ENCODE results near the gene NTSR2.

NTSR2 gene

DNA sequence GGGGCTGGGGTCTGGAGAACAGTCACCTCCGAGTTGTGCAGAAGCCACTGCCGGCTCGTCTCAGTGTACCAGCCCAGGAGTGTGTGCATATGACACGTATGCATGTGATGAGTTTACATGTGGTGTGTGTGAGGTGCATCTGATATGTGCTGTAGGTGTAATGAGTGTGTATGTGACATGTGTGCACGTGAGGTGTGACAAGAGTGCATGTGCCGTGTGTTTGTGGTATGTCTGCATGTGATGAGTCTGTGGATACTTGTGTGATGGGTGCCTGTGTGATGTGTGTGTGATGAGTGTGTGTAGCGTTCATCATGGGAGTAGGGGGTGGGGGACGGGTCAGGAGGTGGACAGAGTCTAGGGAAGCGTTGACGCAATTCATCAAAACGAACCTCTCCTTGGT lies 12.8 kb downstream of the NTSR2 start:
- no peak for DNase-seq

DNA sequence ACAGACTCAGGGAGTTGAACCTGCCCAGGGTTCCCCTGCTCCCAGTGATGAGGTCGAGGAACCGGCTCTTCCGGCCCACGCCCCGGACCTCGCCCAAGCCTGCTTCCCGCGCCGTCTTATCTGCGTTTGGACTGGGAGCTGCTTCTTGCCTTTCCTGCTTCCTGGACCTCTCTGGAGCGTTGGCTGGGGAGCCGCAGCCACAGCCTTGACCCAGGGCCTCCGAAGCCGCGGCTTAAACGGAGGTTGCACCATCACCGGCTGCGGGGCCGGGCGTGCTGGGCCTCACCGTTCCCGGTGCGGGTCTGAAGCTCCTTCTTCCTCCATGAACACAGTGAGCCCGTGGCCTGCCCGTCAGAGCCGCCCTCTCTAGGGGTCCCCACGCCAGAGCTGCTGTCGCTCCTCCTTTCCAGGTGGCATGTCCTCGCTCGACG lies 13.3 kb downstream of the NTSR2 start:
- DNase-seq = no peak

DNA sequence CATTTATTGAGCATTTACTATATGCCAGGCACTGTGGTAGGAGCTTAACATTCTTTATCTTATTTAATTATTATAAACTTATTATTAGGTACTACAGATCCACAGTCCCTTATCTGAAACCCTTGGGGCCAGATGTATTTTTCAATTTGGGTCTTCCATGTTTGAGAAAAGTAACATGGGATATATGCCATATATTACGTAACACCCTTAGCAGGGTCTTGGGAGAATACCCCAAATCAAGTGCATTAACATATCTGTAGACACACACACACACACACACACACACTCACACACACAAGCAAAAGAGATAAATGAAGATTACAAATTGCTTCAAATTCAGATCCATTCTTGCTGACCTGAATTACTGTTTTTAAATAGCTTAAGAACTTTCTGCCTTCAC lies 13.7 kb downstream of the NTSR2 start:
- DNase-seq = no peak

DNA sequence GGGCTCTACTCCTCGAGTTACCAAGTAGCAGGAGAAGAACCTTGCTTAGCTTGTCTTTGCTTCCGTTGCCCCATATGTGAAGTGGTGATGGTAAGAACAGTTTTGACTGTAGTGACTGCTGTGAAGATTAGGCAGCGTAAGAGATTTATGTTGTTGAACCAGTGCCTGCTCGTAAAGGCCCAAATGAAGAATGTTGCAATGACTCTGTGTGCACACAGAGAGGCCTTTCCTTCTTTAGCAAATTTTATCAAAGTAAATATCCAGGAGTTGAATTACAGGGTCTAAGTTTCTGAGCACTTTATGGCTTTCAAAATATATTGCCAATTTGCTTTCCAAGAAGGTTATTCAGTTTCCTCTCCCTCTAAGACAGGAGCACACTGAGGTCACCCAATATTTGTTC lies 14.5 kb downstream of the NTSR2 start:
- DNase-seq = no peak

DNA sequence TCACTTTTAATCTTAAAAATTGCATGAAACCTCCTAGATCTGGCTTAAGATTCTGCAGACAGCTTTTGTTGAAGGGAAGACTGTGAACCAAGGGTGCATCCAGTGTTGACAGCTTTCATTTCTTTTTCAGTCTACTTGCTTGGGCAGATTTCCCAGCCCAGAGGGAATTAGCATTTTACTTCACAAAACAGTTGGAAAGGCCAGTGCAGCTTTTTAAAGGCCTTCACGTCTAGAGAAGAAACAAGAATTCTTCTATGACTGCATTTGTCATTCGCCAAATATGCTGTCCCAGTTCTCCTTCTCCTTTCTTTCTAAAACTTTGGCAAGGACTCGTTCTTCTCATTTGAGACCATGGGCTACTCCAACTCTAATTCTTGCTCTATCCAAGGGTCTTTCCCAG lies 17.4 kb downstream of the NTSR2 start:
- DNase-seq = no peak

DNA sequence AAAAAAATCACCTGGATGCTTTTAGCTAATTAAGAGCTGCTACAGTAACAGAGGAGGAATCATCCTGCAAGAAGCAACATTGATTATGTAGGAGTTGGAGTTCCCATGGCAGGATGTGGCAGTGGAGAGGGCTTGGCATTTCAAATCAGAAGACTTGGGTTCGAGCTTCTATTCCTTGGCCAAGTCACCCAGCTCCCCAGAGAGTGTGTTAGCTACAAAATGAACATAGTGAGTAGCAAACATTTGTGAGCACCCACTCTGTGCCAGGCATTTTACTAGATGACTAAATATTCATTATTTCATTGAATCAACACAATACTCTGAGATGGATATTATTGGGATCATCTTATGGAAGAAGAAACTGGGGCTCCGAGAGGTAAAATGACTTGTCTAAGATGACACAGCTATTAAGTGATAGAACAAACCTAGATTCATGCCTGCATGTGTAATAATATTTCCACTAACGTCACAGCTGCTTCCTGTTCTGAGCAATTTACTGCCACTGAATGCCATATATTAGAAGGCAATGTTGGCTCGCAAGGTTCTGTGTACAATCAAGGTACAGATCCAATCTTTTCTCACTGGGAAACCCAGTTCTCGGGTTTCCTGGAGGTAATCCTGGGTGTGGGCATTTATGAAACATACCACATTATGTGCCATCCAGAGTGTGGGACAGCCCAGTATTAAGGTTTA lies 18.0 kb downstream of the NTSR2 start:
- no peak for DNase-seq

DNA sequence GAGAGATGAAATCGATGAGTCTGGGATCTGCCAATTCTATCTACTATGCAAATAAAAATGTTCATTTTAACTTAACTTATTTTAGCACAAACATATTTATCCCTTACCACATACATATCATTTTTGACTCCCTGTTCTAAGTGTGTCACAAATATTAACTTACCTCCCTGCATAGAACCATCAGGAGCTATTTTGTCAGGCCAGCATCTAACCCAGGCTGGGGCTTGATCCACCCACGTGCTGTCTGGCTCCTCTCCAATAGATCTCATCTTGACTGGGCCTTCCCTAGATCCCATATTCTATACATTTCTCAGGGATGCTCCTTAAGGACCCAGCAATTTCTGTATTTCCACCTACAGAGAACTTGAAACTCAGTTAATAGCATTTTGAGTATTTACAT lies 20.9 kb downstream of the NTSR2 start:
- DNase-seq = no peak

DNA sequence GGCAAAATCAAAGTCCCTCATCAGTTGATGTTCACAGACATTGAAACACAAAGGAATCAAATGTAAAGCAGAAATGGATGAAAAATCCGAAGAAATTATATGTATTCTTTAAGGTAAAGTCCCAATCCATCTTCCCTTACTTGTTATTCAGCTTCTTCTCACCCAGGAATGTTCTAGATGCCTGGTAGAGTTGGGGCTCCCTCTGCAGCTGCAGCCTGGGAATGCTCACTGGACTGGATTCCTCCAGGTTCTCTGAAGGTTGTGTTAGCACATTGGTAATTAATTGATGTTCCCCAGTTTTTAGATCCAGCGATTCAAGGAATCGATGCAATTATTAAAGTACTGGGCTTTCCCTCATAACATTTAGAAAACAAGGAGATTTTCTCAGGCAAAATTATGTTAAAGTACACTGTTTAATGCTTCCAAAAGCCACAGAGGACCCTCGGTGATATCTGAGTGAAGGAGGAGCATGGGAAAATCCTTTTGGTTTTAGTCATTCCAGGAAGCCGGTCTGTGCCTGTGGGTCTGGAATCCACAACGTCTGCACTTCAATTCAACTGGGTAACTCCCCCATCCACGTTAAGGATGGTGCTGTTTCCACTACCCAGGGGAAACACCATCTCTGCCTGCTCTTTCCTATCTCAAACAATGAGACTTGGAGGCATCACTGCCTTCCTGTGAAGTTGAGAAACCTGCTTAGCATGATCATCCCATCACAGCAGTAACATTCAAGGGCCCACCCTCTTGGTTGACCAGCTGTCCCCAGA lies 22.0 kb downstream of the NTSR2 start:
- no peak for DNase-seq

DNA sequence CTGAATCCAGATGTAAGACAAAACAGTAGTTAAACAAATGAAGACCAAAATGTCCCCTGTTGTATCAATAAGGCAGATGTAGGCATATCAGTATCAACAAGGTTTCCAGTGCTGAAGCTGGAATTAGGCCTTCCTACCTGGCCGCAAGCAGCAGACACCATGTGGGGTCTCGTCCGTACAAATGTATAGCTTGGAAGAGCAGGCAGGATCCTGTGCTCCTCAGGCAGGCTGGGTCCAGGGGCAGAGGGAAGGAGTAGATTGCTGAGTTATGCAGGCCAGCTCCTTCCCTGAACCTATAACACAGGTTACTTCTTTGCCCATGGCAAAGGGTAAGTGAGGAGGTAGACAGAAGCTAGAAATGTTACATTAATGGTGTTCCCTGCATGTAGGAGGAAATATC lies 23.5 kb downstream of the NTSR2 start:
- no peak for DNase-seq

DNA sequence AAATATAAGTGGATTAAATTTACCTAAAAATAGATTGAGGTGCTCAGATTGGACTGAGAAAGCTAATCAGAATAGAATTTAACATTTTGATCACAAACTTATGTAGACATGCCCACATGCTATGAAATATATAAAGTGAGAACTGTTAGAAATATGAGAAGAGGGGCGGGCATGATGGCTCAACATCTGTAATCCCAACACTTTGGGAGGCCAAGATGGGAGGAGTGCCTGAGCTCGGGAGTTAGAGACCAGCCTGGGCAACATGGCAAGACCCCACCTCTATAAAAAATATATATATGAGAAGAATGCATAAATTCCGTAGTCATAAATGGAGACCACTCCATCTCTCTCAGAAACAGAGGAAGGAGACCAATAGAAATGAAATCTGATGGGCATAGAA lies 25.7 kb downstream of the NTSR2 start:
- no peak for DNase-seq

DNA sequence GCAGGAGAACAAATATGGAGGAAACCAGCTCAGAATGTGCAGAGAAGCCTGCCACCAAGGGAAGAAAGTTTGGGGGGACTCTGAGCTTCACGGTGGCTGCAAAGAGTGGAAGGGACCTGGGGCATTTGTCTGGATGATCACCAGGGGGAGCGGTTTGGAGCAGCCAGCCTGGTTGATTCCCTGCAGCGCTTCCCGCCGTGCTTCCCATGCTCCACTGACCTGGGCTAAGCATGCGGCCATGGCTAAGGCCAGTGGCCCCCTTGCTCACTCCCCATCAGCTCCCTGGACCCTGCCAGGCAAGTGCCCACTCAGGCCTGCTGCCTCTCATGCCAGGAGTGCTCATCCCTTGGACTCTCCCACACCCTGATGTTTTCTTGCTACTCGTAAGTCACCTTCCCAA lies 27.0 kb downstream of the NTSR2 start:
- DNase-seq = no peak

DNA sequence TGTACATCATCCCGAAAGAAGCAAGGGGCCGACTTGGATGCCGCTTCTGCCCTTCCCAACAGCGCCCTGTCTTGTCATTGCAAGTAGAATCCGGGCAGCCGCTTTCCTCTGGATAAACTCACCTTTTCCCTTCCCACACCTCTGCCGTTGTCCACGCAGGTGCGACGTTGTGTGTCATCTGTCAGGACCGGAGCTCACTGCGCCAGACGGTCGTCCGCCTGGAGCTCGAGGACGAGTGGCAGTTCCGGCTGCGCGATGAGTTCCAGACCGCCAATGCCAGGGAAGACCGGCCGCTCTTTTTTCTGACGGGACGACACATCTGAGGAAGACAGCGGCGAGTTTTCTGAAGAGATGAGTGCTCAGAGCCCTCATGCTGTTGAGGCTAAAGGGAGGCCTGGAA lies 29.9 kb downstream of the NTSR2 start:
- no peak for DNase-seq

DNA sequence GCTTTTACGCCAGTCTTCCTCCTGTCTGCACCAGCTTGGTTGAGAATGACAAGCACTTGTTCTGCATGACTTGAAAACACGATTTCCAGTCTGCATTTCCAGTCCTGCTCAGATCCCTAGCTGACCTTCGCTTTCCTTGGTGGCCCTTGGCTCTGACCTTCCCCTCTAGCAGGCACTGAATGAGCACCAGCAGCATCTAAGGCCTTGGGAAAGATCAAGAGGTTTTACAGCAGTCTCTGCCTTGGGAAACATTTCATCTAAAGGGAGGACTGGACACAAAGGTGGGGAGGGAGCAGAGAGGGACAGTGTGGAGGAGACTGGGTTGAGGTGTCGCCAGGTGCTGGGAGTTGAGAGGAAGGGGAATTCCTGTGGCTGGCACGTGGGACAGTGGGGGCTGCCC lies 30.5 kb downstream of the NTSR2 start:
- DNase-seq = no peak

DNA sequence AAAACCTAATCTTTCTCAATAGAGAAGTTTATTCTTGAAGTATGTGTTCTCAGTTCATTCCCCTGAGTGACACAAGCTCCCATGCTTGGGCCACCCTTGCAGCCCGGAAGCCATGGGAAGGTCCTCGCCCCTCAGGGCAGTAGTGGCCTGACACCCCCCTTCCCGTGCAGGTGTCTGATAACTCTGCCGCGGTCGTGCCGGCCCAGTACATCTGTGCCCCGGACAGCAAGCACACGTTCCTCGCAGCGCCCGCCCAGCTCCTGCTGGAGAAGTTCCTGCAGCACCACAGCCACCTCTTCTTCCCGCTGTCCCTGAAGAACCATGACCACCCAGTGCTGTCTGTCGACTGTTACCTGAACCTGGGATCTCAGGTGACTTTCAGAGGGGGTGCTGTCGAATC lies 32.4 kb downstream of the NTSR2 start:
- DNase-seq = no peak

DNA sequence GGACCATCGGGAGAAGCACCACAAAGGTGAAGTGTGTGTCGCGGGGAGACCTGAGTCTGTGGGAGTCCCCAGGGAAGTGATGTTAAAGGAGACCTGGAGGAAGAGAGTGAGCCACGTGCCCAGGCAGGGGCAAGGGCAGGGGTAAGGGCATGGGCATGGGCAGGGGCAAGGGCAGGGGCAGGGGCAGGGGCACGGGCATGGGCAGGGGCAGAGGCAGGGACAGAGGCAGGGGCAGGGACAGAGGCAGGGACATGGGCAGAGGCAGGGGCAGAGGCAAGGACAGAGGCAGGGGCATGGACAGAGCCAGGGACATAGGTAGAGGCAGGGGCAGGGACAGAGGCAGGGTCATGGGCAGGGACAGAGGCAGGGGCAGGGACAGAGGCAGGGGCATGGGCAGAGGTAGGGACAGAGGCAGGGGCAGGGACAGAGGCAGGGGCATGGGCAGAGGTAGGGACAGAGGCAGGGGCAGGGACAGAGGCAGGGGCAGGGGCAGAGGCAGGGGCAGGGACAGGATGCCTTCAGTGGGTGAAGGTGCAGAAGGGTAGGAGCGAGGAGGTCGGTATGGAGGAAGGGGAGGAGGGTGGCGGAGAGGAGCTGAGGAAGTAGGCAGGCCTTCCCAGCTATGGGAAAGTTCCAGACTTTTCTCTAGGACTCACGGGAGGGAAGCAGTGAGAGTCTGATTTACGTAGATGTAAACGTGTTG lies 33.3 kb downstream of the NTSR2 start:
- no peak for DNase-seq

DNA sequence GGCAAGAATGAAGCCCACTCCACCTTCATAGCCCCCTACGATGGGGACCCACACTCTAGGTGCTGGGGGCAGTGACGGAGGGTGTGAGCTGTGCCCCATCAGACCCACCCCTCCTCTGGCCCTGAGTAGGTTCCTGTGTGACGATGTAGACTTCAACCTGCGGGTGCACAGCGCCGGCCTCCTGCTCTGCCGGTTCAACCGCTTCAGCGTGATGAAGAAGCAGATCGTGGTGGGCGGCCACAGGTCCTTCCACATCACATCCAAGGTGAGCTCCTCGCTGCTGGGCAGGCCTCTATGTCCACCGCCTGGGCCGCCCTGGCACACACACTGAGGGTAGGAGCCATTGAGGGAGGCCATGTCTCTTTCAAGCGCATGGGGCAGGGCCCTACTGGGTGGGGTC lies 34.9 kb downstream of the NTSR2 start:
- DNase-seq = no peak

DNA sequence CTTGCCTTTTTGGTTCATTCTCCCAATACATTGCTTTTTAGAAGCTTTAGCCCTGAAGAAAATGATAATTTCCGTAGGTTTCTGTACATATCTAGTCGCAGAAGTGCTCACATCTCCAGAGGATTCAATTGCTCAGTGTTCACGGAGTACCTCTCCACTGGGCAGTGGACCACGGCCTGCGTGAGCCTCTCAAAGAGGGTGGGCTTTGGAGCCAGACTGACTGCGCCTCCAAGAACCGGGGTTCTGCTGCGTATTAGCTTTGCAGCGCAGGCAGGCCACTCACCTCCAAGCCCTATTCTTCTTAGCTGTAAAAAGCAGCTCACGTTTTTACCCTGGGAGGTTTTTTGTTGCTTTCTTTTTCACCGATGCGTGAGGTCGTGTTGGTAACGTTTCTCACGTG lies 35.4 kb downstream of the NTSR2 start:
- no peak for DNase-seq

DNA sequence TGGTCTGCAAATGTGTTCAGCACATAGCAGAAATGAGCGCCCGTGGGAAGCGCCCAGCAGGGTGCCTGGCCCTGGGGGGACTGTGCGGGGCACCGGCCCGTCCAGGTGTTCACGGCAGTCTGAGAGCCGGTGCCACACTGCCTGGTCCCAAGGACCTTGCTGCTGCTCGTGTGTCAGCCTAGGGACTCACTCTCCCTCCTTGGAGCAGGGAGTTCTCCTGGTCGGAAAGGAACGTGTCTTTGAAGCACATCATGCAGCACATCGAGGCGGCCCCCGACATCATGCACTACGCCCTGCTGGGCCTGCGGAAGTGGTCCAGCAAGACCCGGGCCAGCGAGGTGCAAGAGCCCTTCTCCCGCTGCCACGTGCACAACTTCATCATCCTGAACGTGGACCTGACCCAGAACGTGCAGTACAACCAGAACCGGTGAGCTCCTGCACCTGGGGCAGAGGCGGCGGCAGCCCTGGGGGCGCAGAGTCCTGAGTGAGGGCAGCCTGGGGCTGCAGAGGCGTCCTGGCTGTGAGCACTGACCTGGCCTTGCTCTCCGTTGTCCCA lies 36.0 kb downstream of the NTSR2 start:
- no peak for DNase-seq

DNA sequence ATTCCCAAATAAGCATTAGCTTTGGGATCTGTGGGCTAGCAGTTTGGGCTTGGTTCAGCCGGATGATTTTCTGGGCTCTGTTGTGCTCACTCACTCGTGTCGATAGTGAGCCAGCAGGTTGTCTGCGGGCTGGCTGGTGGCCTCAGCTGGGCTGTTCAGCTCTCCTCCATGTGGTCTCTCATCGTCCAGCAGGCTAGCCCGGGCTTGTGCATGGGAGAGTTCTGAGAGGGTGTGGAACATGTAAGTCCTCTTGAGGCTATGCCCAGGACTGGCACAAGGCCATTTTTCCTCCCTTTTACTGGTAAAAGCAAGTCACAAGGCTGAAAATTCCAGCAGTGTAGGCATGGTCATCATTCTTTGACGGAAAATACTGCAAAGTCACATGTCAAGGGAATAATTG lies 38.5 kb downstream of the NTSR2 start:
- no peak for DNase-seq

DNA sequence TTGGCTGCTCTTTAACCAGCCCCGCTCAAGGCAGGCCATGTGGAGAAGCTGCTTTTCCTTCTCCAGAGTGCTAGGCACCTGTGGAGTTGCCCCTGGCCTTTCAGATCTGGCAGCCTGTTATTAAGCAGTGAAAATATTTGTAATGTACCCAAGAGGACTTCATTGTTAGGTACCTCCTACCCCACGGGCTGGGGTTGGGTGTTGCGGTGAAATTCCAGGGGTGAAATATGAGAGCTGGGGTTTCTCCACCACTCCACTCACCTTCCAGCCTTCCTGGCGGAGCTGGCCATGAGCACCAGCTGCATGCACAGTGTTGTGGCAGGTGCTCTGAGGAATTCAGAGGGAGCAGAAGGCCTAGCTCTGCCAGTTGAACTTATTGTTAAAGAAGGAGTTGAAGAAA lies 39.1 kb downstream of the NTSR2 start:
- no peak for DNase-seq

DNA sequence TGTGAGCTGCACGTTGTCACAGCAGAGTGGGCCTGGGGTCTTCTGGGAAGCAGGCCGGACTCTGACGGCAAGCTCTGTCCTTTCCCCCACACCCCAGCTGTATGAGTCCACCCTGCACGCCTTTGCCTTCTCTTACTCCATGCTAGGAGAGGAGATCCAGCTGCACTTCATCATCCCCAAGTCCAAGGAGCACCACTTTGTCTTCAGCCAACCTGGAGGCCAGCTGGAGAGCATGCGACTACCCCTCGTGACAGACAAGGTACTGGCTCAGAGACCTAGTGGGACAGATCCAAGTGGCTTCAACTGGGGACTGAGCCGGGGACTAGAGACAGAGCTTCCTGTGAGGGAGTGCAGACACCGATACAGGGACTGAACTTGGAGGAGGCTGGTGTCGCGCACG lies 40.1 kb downstream of the NTSR2 start:
- no peak for DNase-seq

DNA sequence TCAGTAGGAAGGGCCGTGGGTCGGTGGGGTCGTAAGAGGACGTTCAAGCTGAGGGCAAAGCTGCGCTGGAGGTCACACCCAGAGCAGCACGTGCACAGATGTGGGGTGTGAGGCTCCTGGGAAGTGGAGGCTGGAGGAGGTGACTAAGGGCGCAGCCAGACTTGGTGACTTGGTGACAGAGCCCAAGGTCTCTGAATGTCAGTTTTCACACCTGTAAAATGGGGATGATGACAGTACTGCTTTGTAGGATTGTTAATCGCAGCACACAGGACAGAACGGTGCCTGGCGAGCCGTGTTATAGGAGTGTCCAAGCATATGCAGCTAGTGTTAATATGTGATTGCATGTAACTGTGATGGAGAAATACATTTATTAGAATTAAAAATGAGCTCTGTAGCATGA lies 40.8 kb downstream of the NTSR2 start:
- DNase-seq = no peak

DNA sequence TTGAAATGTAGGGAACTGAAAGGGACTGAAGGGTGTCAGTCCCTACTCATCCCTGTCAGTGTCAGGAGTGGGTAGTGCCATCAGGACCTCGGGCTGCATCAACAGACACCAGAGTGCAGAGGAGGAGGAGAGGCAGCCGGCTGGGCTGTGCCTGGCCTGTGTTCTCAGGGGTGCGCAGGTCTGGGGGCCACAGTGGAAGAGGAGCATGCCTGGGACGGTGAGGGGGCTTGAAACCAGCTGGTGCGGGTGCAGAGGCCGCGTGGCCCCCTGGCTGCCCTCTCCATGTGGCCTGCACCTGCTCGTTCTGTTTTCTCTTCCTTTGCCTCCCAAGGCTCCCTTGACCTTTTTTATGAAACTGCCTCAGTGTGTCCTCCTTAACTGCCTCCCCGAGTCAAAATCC lies 41.3 kb downstream of the NTSR2 start:
- DNase-seq = no peak

DNA sequence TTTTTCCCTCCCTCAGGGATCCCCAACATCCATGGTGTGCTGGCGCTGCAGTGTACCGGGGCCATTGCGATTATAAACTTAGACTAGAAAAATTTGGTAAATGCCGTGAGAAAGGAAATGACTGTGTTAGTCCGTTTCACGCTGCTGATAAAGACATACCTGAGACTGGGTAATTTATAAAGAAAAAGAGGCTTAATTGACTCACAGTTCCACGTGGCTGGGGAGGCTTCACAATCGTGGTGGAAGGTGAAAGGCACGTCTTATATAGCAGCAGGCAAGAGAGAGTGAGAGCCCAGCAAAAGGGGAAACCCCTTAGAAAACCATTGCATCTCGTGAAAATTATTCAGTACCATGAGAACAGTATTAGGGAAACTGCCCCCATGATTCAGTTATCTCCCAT lies 44.3 kb downstream of the NTSR2 start:
- no peak for DNase-seq
